PC-3 (cell line): ENCODE results near the gene PCDHB15.

Experiments used
- EZH2 ChIP-seq: fragments of 300-600 bp; sonication (generic); IDR thresholded peaks from one replicate; pipeline ENCODE4 v1.6.1; 2017; ENCODE audit warnings: antibody characterized with exemption, mild to moderate bottlenecking, low read length; ENCODE audit not compliant: unreplicated experiment
- TF ChIP-seq, protein P1 (sequence below): fragments of 300-600 bp; sonication (generic); conservative IDR thresholded peaks from 2 replicates; pipeline ENCODE4 v1.5.1; 2017; ENCODE audit warnings: antibody characterized with exemption, low read depth, mild to moderate bottlenecking, low read length

DNA sequence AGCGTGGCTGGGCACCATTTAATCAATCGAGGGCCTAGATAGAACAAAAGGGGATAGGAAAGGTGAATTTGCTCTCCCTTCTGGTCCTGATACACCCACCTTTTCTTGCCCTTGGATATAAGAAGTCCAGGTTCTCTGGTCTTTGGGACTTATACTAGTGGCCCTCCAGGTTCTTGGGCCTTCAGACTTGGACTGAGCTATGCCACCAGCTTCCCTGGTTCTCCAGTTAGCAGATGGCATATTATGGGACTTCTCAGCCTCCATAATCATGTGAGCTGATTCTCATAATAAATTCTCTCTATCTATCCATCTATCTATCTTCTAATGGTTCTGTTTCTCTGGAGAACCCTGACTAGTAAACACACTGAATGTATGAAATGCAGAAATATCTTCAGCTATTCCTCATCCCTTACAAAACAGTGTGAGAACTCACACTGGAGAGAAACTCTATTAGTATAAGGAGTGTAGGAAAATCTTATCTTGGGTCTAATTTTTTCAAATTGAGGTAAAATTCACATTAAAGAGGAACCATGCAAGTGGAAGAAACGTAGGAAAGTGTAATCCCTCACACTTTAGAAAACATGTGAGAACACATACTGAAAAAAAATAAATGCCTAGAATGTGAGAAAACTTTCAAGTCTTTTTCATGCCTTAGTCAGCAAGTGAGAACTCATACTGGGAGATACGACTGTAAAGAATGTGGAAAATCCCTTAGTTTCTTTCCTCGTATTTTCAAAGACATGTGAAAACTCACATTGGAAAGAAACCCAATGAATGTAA, 15.5 kb downstream of the PCDHB15 start:
- TF ChIP-seq, protein P1, sequence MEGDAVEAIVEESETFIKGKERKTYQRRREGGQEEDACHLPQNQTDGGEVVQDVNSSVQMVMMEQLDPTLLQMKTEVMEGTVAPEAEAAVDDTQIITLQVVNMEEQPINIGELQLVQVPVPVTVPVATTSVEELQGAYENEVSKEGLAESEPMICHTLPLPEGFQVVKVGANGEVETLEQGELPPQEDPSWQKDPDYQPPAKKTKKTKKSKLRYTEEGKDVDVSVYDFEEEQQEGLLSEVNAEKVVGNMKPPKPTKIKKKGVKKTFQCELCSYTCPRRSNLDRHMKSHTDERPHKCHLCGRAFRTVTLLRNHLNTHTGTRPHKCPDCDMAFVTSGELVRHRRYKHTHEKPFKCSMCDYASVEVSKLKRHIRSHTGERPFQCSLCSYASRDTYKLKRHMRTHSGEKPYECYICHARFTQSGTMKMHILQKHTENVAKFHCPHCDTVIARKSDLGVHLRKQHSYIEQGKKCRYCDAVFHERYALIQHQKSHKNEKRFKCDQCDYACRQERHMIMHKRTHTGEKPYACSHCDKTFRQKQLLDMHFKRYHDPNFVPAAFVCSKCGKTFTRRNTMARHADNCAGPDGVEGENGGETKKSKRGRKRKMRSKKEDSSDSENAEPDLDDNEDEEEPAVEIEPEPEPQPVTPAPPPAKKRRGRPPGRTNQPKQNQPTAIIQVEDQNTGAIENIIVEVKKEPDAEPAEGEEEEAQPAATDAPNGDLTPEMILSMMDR: no peak
- no peak for TF ChIP-seq EZH2
